ENCODE results near the gene OR10K1.
"Not testable (repeated sequence)": the region's sequence is repeated elsewhere in the genome, so short reads cannot be mapped to it uniquely, and the experiment has no call there.

Gene OR10K1, protein sequence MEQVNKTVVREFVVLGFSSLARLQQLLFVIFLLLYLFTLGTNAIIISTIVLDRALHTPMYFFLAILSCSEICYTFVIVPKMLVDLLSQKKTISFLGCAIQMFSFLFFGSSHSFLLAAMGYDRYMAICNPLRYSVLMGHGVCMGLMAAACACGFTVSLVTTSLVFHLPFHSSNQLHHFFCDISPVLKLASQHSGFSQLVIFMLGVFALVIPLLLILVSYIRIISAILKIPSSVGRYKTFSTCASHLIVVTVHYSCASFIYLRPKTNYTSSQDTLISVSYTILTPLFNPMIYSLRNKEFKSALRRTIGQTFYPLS

DNA sequence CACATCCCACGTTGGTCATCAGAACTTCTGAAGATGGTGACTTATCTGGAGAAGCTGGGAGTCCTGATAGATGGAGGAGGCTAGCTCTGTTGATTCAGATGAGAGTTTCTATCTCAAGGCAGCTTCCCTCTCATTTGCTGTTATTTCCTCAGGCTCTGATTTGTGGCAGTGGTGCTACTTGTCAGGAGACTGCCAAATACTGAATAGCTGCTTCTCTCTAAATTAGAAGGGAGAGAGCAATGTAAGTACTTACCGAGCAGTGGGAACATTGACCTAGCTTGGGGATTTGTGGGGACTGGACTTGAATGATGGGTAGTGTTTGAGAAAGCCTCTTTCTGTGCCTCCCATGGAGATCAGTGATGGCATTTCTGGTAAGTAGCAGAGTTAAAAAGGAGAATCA, at the start of gene OR10K1:
TSS of gene OR10K1 (plus strand) at position 301 of the 400 bp plus-strand sequence. CDS start 3,728 bp downstream, outside the sequence.
- no peak for DNase-seq (ENCODE audit: low read depth, low spot score)

DNA sequence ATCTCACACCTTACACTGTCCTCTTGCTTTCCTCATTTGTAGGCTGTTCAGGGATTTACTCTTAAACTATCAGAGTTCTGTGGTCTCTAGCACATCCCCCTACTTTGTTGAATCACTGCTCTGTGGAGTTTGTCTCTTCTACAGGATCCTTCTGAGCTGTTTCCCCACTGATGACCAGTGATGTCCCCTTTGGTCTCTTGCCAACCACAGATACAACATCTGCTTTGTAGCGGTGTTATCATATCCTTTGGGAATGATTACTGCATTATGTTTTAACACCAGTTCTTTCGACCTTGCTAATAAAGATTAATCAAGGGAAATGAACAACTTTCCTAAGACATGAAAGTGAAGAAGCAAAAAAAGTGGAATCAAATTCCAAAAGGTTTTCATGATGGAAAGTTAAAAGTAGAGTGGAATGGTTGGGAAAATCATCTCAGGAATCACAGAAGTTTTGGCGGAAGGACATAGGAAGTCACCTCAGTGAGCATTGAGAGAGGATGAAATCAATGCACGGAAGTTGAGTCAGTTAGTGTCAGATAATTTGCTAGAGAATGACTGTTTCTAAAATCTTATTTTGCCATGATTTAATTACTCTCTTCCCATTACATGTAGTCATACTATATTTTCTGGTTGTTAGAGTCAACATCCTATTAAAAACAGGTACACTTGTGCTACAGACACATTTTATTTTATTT, 46.8 kb upstream of the OR10K1 start:
- DNase-seq (ENCODE audit: low read depth, low spot score): no peak

DNA sequence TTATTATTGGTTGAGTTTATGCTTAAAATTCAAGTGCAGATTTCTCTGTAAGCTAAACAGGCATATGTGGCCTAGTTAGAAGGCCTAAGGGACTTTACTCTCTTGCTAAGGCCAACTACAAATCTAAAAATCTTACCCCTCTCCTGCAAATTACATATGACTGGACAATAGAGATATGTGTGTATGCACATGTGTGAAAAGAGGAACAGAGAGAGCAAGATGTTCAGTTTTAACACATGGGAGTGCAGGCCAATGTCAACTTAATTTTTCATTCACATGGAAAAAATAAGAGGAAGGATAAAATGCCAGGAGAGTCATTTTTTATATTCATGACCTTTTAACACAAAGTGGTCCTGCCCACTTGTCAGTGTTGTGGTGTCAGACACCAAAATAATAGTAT, 44.0 kb upstream of the OR10K1 start:
- no peak for DNase-seq (ENCODE audit: low read depth, low spot score)

DNA sequence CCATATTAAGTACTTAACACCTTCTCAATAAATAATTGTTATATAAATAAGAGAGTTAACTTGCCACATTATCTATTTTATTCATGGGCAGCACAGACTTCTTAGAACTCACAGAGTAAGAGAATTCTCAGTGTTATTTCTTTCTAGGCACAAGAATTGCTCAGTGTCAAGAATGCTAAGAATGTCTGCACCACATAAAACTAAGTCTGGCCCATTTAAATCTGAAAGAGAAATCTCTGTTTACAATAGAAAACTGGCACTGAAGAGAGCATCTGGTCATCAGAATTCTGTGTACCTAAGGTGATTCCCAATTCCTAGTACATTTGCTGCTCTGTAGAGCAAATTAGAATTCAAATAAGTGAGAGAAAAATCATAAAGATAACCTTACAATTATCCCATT, 39.4 kb upstream of the OR10K1 start:
- DNase-seq (ENCODE audit: low read depth, low spot score): no peak

DNA sequence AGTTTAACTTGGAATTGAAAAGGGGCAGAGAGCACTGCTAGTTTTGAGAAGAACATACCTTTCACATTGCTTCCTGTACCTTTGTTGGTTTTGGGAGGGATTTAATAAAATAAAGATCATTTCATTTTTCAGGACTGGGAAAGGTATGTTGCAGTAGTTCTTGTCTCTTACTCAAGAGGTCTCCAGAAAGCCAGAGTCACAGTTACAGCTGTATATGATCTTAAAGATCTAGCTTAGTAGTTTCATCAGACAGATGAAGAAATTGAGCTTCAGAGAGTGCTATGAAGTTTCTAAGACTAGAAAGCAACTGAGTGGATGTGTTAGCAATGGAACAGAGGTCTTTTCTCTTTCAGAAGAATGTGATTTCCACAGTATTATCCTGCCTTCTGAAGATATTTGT, 36.6 kb upstream of the OR10K1 start:
- no peak for DNase-seq (ENCODE audit: low read depth, low spot score)

DNA sequence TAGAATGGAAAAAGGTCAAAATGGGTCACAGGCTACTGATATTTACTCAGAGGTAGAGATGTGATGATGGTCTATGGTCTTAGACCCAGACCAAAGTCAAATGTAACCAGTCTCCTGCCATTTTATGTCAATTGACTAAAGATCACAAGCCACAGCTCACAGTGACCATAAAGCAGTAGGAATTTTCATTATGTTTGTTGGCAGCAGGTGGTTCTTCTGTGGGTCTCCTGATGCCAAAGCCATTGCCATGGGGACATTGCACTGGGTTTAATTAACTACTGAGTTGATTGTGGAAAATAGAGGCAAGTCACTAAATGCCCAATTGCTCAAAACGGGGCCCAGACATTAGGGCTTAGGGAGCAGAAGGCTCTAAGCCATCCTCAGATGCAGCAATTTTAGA, 35.5 kb upstream of the OR10K1 start, which contains the start of gene OR10K2:
TSS of gene OR10K2 (minus strand) at position 101 of the 400 bp plus-strand sequence. CDS start 5,371 bp downstream, outside the sequence.
- DNase-seq (ENCODE audit: low read depth, low spot score): no peak

DNA sequence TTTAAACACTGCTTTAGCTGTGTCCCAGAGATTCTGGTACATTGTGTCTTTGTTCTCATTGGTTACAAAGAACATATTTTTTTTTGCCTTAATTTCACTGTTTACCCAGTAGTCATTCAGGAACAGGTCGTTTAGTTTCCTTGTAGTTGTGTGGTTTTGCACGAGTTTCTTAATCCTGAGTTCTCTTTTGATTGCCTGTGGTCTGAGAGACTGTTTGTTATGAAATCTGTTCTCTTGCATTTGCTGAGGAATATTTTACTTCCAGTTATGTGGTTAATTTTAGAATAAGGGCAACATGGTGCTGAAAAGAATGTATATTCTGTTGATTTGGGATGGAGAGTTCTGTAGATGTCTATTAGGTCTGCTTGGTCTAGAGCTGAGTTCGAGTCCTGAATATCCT, 31.5 kb upstream of the OR10K1 start:
- DNase-seq (ENCODE audit: low read depth, low spot score): not testable (repeated sequence)

DNA sequence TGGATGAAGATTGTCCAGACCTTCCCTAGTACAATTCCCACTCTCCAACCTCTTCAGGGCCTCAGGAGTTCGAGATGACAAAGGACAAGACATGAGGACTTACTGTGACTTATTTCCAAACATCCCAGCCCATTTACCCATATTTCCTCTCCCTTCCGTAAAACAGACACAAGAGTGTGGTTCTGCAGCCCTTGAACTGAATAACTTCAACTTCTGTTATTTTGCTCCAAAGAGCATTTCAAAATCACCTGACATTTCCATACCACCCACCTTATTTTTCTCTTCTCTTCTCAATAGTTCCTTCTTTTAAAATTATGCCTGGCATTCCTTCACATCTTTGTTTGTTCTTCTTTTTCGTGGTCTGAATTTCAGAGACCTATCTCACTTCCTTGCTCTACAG, 26.9 kb upstream of the OR10K1 start:
- DNase-seq (ENCODE audit: low read depth, low spot score): no peak

DNA sequence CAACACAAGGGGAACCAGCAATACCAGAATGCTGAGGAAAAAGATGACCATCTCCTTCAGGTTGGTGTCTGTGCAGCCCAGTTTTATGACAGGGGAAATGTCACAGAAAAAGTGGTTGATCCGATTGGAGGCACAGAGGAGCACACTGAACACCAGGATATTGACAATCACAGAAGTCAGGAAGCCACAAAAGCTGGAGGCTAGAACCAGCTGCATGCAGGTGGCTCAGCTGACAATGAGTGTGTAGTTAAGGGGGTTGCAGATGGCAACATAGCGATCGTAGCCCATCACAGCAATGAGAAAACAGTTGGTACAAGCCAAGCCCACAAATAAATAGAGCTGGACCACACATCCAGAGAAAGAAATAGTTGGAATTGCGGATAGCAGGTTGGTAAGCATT, 16.3 kb upstream of the OR10K1 start:
- DNase-seq (ENCODE audit: low read depth, low spot score): no peak

DNA sequence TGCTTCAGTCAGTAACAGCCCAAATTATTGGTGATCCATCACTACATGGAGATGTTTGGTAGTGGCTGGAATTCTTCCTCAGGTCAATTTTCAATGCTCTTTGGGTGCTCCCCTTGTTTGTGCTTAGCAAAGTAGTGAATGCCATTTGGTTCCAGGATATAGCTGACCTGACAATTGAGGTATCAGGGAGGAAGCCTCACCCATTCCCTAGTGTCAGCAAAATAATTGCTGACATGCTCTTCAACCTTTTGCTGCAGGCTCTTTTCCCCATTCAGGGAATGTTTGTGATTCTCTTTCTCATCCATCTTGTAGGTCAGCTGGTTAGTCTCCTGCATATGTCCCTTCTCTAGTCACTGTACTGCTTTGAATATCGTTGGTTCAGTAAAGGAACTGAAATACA, 7.1 kb upstream of the OR10K1 start:
- DNase-seq (ENCODE audit: low read depth, low spot score): no peak

DNA sequence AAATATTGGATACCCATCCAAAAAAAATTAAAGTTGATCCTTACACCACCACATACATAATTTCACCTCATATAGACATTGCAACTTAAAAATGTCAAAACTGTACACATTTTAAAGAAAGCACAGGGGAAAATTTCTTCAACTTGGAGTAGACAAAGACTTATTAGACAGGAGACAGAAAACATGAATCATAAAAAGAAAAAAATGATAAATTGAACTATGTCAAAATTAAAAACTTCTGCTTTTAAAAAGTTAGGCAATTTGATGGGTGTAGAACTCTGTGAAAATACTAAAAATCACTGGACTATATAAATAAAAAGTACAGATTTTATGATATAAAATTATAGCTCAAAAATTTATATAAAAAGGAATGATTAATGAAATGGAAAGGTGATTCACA, 4.4 kb upstream of the OR10K1 start:
- no peak for DNase-seq (ENCODE audit: low read depth, low spot score)

DNA sequence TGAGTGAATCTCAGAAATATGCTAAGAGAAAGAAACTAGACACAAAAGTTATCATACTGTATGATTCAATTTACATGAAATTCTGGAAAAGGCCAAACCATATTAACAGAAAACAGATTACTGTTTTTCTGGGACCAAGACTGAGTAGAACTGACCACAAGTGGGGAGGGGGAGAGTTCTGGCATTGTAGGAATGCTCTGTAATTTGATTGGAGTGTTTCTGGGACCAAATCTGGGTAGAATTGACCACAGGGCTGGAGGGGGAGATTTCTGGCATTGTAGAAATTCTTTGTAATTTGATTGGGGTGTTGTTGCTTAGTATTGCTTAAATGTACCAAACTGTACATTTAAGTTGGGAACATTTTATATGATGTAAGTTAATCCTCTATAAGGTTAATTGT, 3.4 kb upstream of the OR10K1 start:
- no peak for DNase-seq (ENCODE audit: low read depth, low spot score)

DNA sequence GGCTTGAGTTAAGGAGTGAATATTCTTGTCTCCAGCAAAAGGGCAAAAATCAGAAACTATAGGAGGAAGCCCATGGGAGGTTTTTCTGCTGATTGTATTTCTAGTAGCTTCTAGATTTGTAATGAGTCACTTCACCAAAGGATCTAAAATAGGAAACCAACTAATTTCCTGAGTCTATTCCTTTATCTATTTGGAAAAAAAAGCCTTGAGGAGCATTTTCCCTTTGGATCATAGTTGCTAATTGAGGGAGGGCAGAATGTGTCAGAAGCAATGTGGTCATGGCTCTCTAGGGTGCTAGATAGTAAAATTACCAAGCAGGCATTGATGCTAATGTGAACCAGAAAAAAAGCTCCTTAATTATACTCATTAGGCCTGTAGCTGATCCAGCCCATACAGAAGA, 10.3 kb downstream of the OR10K1 start, which contains the start of gene OR10R2:
TSS of gene OR10R2 (plus strand) at position 301 of the 400 bp plus-strand sequence. CDS start 106 bp downstream, outside the sequence.
- DNase-seq (ENCODE audit: low read depth, low spot score): no peak

DNA sequence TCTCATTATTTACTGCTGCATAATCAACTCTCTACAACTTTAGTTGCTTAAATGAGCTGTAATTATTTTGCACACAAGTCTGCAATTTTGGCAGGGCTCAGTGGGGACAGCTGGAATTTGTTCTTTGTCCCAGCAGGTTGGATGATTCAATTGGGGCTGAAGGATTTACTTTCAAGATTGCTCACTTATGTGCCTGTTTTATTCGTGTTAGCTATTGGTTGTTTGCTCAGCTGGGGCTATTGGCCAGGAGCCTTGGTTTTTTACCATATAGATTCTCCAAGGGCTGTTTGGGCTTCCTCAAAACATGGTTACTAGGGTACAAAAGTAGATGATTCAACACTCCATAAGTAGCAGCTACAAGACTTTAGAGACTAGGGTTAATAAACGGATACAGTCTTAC, 23.8 kb downstream of the OR10K1 start:
- DNase-seq (ENCODE audit: low read depth, low spot score): no peak

DNA sequence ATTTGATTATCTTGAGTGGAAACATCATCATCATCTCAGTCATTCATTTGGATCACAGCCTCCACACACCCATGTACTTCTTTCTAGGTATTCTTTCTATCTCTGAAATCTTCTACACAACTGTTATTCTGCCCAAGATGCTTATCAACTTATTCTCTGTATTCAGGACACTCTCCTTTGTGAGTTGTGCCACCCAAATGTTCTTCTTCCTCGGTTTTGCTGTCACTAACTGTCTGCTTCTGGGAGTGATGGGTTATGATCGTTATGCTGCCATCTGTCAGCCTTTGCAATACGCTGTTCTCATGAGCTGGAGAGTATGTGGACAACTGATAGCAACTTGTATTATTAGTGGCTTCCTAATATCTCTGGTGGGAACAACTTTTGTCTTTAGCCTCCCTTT, 29.7 kb downstream of the OR10K1 start:
- no peak for DNase-seq (ENCODE audit: low read depth, low spot score)

DNA sequence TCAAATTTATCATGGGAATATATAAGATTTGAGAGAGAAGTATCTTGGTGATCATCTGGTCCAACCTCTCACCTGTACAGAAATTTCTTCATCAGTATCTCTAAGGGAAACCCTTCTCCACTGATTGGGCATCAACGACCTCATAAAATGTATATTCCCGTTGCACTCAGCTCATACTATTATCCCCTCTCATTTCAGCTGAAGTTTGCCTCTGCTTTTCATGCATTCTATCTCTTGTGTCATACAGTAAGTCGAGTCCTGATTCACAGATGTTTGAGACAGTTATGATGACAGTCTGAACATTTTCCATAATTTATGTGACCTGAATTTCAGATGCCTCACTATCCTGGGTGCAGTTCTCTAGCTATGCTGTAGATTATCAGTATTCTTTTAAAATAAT, 31.4 kb downstream of the OR10K1 start:
- DNase-seq (ENCODE audit: low read depth, low spot score): no peak

DNA sequence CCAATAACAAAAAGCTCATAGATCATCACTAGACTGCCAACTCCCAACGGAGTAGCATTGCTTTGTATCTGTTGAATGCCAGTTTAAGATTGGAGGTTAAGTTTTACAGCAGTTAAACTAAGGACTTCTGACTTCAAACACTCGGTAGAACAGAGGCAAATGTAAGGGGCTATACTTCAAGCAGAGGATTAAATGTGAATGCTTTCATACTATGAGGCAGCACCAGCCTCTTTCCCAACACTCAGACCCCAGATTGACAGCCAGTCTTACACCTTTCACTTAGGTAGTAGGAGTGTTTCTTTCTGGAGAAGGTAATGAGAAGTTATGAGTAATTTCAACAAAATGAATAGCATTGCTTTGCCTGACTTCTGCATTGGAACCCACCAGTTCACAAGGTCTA, 33.2 kb downstream of the OR10K1 start:
- no peak for DNase-seq (ENCODE audit: low read depth, low spot score)

DNA sequence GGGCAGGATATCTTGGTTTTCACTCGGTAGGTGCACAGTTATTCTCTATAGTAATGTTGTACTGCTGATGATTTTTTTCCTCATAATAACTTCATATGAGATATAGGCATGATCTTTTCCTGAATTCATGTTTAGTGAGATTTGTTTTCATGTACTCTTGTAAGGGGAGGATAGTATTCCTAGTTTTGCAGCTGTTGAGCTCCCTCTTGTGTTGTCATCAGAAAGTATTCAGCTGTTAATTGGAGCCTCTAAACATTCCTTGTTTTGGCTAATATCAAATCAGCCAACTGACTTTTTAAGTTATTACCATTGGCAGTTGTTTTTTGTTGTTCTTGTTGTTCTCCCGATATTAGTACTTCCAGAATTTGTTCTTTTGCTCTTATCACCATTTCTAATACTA, 34.7 kb downstream of the OR10K1 start:
- no peak for DNase-seq (ENCODE audit: low read depth, low spot score)

DNA sequence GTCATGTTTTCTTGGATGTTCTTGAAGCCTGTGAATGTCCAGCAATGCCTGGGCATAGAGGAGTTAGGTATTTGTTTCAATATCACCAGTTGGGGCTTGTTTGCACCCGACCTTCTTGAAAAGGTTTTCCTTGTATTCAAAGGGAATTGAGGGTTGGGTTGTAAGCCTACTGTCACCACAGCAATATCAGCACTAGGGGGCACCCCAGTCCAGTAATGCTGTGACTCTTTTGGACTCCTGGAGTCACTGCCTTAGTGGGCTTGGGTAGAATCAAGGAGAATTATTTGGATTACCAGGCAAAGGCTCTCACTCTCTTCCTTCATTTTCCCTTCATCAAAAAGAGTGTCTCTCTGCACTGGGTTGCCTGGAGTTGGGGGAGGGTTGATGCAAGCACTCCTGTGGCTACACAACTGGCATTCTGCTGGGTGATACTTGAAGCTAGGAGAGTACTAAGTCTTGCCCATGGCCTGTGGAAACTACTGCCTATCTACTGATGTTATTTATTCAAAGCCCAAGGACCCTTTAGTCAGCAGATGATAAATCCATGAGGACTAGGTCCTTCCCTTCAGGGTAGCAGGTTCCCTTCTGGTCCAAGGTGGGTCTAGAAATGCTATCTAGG, 44.8 kb downstream of the OR10K1 start:
- no peak for DNase-seq (ENCODE audit: low read depth, low spot score)

DNA sequence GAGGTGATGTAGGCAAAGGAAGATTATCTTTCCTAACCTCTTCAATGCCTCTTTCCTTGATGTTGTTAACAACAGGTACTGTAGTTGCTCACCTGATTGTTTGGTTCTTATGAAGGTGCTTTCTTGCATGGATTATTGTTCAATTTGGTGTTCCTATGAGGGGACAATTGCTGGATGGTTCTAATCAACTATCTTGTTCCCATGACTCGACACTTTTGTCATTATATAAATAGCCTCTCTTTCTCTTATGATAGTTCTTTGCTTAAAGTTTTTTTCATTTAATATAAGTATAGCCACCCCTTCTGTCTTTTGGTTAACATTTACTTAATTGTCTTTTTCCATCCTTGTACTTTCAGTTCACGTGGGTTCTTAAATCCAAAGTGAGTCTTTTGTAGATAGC, 45.9 kb downstream of the OR10K1 start:
- DNase-seq (ENCODE audit: low read depth, low spot score): no peak

DNA sequence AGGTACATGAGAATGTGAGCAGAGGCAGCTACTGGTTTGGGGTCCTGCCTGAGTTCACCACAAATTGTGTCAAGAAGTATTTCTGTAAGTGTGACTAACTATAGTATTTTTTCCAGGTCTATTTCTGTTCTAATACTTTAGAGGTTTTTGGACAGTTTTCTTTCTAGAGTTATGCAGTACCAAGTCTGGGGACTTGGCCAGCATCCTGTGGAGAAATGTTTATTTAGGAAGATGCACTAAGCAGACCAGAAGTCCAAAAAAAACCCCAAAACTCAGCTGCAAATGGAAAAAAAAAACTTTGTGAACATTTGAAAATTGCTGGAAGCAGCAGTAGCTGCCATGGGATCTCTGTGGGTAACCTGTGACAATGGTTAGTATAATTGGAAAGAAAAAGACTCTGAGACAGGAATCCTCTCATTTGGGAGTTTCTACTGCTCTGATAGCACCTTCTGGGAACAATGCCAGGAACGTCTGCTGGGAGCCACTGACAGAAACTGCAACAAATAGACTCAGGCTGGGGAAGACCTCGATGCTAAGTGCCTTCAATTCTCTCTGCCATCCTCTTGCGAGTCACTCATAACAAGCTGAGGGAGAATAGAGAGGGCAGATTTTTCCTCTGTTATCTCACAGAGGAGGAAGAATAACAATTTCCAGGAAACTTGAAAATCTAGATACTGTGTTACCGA, 48.0 kb downstream of the OR10K1 start:
- no peak for DNase-seq (ENCODE audit: low read depth, low spot score)

DNA sequence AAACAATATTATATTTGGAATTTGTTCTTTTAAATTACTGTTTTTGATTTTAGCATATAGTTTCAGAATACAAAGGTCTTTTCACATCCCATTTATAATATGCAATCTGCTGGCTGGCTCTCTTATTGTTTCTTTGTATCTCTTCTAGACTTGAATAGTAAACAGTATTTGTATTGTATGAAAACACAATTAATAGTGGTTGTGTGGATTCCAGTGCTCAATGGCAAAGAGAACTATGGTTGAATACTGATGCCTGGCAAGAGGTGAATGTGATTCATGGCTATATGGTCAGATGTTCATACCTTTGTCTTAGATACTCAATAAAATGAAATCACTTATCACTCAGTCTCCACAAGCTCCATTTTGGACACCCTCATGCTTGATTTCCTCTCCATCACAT, 55.3 kb downstream of the OR10K1 start:
- no peak for DNase-seq (ENCODE audit: low read depth, low spot score)

Measured in activated CD4-positive, CD25-positive, alpha-beta regulatory T cell treated with anti-CD3 and anti-CD28 coated beads, Interleukin-2, amount 50 U/mL, for 16 hours (primary cell).